ENCODE results near the gene CLMN. TPM values are rescaled to one million over a fixed set of nuclear protein-coding genes. Genes with fewer than 3 reads are reported as not detected.

Gene CLMN
- total RNA-seq, 1 experiment from 2014 or later: 33.4 TPM

- H2AFZ ChIP-seq (ENCODE audit: low read depth, low read length, poor library complexity, severe bottlenecking): no peak overlapping the region
- H3K27me3 ChIP-seq (ENCODE audit: insufficient read depth, low read length): no peaks in the 10 kb centered on the region
- no TSS peak for BruUV-seq (replicated peaks)
- no peaks in the 10 kb centered on the region for H4K20me1 ChIP-seq (ENCODE audit: insufficient read depth)
- POLR2A ChIA-PET: interaction anchor here (0.6 kb wide), 1 partner anchor 17 kb away, joined by 3 read pairs; no protein-coding TSS in a partner anchor
- intact Hi-C loops (cut with micrococcal nuclease): no loop called here
- RAD21 ChIA-PET (ENCODE audit: low non-redundant PET in 1 of 2, low total read pairs in 2 of 2, uncharacterized antibody in 2 of 2, unreplicated experiment in 2 of 2): no interaction called here
- H3K4me3 ChIP-seq (replicated peaks in 1 of 2; ENCODE audit: low read depth in 1 of 2, low read length in 2 of 2): peak overlapping the region; percentile 7 to 52; a peak in 3 of 4 replicates
- no peaks in the 10 kb centered on the region for H3K79me2 ChIP-seq (ENCODE audit: insufficient read depth, low read length)
- H3K4me2 ChIP-seq (ENCODE audit: low read length): peak overlapping the region; percentile 86
- H3K9me3 ChIP-seq (ENCODE audit: control insufficient read depth in 1 of 2, insufficient read depth in 1 of 2, low read depth in 1 of 2, low read length in 2 of 2): no peaks in the 10 kb centered on the region
- H3K27ac ChIP-seq (ENCODE audit: low read depth, low read length): peak overlapping the region; percentile 55; the same call in 1 of the 2 replicates
- no peak for TF ChIP-seq POLR2A (IDR thresholded peaks at IDR 0.05; ENCODE audit: borderline replicate concordance, extremely low read depth, insufficient read depth, insufficient read length)
- TF ChIP-seq, protein P1, sequence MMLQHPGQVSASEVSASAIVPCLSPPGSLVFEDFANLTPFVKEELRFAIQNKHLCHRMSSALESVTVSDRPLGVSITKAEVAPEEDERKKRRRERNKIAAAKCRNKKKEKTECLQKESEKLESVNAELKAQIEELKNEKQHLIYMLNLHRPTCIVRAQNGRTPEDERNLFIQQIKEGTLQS (IDR thresholded peaks at IDR 0.05): no peak
- TF ChIP-seq SRF (IDR thresholded peaks at IDR 0.05; ENCODE audit: low read depth): peak; percentile 18; the same call in 1 of the 2 replicates
- peak; percentile 20; the same call in 1 of the 2 replicates for TF ChIP-seq CBX3 (IDR thresholded peaks at IDR 0.05; ENCODE audit: low read depth)
- TF ChIP-seq, protein P2, sequence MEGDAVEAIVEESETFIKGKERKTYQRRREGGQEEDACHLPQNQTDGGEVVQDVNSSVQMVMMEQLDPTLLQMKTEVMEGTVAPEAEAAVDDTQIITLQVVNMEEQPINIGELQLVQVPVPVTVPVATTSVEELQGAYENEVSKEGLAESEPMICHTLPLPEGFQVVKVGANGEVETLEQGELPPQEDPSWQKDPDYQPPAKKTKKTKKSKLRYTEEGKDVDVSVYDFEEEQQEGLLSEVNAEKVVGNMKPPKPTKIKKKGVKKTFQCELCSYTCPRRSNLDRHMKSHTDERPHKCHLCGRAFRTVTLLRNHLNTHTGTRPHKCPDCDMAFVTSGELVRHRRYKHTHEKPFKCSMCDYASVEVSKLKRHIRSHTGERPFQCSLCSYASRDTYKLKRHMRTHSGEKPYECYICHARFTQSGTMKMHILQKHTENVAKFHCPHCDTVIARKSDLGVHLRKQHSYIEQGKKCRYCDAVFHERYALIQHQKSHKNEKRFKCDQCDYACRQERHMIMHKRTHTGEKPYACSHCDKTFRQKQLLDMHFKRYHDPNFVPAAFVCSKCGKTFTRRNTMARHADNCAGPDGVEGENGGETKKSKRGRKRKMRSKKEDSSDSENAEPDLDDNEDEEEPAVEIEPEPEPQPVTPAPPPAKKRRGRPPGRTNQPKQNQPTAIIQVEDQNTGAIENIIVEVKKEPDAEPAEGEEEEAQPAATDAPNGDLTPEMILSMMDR (IDR thresholded peaks at IDR 0.05 in 2 of 3, conservative IDR thresholded peaks at IDR 0.05 in 1 of 3; ENCODE audit: borderline replicate concordance in 1 of 3, insufficient read depth in 1 of 3, low read depth in 2 of 3, low read length in 2 of 3): peak in 2 of 3 experiments; percentile 16 to 17; a peak in 2 of 6 replicates
- no peak for TF ChIP-seq FOSL1 (IDR thresholded peaks at IDR 0.05; ENCODE audit: low read depth)
- peak; percentile 62 for TF ChIP-seq RAD21 (IDR thresholded peaks at IDR 0.05; ENCODE audit: low read depth)
- no peak for TF ChIP-seq CEBPB (IDR thresholded peaks at IDR 0.05; ENCODE audit: low read depth)
- TF ChIP-seq EZH2 (IDR thresholded peaks at IDR 0.05): no peak
- no peak for TF ChIP-seq EZH2phosphoT487 (IDR thresholded peaks at IDR 0.05; ENCODE audit: borderline replicate concordance)
- TF ChIP-seq ZFX (IDR thresholded peaks at IDR 0.05): no peak
- peak overlapping the region; percentile 53 for H3K9ac ChIP-seq (ENCODE audit: low read length)
- ATAC-seq: no peak
- no peak for DNase-seq (ENCODE audit: low read depth, low spot score)
- H3K9me2 ChIP-seq (ENCODE audit: insufficient read depth): no peaks in the 10 kb centered on the region; the same call in 1 of the 2 replicates
- H3K4me1 ChIP-seq (ENCODE audit: control insufficient read depth in 1 of 2, insufficient read depth in 2 of 2, low read length in 2 of 2): peaks cover 25 to 50% of the 10 kb centered on the region in 2 experiments
- CTCF ChIA-PET: no interaction called here
- no peaks in the 10 kb centered on the region for H3K36me3 ChIP-seq (ENCODE audit: control insufficient read depth in 1 of 2, insufficient read depth in 2 of 2, low read length in 2 of 2)
Observed at GRCh38 chr14:95248432-95248831, 71.3 kb downstream of the CLMN start.
